Astrocyte of the cerebellum (primary cell): Measurements from ENCODE around the gene P3R3URF.

Source experiments
- DNase-seq: peaks from one replicate; pipeline ENCODE4 v3.0.0-alpha.2; 2011; ENCODE audit warnings: low read depth
- H3K4me3 ChIP-seq: 2 replicates; pipeline ENCODE4 v1.5.1; 2011; ENCODE audit warnings: mild to moderate bottlenecking, low read depth, low read length, moderate library complexity
- in situ Hi-C: cut with HindIII; loops from 2 replicates; pipeline ENCODE4 v1.10.0; 2017; ENCODE audit warnings: low sequenced_read_pairs
- TF ChIP-seq, protein P1 (sequence below): IDR thresholded peaks from 2 replicates; pipeline ENCODE4 v1.5.1; 2012; ENCODE audit warnings: low read length, low read depth, moderate library complexity, mild to moderate bottlenecking; ENCODE audit errors: missing control alignments

P3R3URF gene

DNA sequence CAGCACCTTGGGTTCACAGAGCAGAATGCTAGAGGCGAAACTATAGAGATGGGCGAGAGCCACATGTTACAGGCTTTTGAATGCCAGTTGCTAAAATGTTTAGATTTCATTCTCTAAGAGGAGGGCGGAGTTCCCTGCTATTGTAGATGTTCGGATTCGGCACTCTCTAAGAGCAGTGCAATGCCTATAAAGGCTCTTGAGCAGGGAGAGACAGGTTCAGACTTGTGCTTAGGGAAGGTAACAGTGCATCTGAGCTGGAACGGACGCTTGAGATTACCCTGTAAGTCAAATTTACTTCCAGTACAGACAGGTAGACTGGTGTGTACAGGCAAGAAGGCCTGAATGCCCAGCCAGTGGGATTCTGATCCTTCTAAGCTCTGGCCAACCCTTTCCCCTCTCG lies 42.2 kb upstream of the P3R3URF start:
- in situ Hi-C loops = no loop called here
- TF ChIP-seq, protein P1, sequence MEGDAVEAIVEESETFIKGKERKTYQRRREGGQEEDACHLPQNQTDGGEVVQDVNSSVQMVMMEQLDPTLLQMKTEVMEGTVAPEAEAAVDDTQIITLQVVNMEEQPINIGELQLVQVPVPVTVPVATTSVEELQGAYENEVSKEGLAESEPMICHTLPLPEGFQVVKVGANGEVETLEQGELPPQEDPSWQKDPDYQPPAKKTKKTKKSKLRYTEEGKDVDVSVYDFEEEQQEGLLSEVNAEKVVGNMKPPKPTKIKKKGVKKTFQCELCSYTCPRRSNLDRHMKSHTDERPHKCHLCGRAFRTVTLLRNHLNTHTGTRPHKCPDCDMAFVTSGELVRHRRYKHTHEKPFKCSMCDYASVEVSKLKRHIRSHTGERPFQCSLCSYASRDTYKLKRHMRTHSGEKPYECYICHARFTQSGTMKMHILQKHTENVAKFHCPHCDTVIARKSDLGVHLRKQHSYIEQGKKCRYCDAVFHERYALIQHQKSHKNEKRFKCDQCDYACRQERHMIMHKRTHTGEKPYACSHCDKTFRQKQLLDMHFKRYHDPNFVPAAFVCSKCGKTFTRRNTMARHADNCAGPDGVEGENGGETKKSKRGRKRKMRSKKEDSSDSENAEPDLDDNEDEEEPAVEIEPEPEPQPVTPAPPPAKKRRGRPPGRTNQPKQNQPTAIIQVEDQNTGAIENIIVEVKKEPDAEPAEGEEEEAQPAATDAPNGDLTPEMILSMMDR = no peak
- no peak for DNase-seq
- H3K4me3 ChIP-seq = no peak overlapping the region

DNA sequence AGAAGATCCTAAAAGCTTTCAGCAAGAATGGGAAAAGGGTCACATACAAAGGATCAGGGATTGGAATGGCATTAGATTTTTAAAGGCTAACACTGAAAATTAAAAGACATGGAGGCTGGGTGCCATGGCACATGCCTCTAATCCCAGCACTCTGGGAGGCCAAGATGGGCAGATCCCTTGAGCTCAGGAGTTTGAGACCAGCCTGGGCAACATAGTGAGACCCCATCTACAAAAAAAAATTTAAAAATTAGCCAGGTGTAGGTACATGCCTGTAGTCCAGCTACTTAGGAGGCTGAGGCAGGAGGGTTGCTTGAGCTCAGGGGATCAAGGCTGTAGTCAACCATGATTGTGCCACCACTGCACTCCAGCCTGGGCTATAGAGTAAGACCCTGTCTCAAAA lies 39.2 kb upstream of the P3R3URF start:
- in situ Hi-C loops = no loop called here
- H3K4me3 ChIP-seq = no peak overlapping the region
- TF ChIP-seq, protein P1 = no peak
- no peak for DNase-seq

DNA sequence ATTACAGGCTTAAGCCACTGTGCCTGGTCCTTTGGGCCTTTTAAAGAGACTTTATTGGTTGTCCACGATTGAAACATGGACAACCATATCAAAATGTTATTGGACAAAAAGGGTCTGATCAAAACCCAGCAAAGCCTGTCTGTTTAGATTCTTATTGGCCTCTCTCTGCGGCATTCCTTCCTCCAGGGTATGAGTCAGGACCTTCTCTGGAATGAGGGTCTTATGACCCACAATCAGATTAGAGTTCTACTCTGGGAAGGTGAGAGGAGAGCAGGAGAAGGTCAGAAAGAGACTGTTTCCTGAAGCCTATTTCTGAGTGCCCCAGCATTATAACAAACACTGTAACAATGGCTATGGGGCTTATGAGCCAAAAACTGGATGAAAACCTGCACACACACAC lies 34.8 kb upstream of the P3R3URF start:
- TF ChIP-seq, protein P1 = no peak
- no peak for DNase-seq
- in situ Hi-C loops = no loop called here
- H3K4me3 ChIP-seq = no peak overlapping the region

DNA sequence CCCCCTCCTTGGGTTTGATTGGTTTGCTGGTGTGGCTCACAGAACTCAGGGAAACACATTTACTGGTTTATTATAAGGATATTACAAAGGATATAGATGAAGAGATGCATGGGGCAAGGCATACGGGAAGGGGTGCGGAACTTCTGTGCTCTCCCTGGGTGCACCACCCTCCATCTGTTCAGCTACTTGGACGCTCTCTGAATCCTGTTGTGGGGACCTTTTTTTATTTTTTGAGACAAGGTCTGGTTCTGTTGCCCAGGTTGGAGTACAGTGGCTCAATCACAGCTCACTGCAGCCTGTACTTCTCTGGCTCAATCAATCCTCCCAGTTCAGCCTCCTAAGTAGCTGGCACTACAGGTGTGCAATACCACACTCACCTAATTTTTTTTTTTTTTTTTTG lies 34.3 kb upstream of the P3R3URF start:
- TF ChIP-seq, protein P1 = no peak
- no peak for DNase-seq
- H3K4me3 ChIP-seq = no peak overlapping the region
- in situ Hi-C loops = no loop called here

DNA sequence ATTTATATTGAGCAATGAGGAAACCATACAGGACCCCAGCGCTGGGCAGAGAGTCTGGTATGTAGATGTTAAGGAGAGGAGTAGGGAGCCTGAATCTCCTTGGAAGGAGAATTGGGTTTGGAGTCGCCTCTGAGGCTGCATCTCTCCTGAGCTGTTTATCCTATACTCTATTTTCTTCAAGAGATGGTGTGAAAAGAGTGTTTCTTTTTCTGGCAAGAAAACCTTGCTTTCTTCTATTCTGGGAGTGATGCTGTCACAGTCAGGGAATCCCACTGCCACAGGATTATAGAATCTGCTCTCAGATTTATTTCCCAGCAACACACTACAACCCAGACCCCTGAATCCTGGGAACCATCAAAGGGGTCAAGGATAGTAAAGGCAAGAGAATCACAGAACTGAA lies 30.1 kb upstream of the P3R3URF start:
- DNase-seq = no peak
- TF ChIP-seq, protein P1 = no peak
- no peak overlapping the region for H3K4me3 ChIP-seq
- in situ Hi-C loops = no loop called here

DNA sequence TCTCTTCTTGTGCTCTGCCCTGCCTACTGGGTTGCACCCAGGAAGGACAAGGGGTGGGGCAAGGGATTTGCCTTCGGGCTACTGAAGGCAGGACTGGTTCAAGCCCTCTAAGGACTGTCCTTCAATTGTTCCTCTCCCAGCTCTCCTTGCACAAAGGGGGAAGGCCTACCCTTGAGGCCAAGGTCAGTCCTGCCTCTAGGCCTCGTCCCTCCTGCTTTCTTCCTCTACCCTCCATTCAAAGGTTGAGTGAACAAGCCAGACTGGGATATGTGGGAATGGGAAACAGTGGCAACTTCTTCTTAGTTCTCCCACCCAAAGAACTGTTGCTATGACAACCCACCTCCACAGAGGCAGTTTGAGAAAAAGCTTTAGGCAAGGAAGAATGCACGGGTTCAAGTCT lies 29.5 kb upstream of the P3R3URF start:
- DNase-seq = no peak
- TF ChIP-seq, protein P1 = no peak
- in situ Hi-C loops = no loop called here
- H3K4me3 ChIP-seq = no peak overlapping the region

DNA sequence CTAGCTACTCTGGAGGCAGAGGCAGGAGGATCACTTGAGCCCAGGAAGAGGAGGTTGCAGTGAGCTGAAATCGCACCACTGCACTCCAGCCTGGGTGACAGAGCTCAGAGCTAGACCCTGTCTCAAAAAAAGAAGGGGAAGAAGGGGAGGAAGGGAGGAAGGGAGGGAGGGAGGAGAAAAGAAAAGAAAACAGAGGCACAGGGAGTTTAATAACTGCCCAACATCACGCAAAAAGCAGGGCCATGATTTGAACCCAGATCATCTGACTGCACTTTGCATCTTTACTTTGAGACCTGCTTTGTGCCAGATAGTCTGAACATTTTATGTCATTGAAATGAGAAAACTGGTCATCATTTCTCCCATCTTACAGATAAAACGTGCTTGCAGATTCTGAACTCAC lies 28.9 kb upstream of the P3R3URF start:
- no peak overlapping the region for H3K4me3 ChIP-seq
- TF ChIP-seq, protein P1 = no peak

More for the DNA sequence above, 28.9 kb upstream of the P3R3URF start:
- in situ Hi-C loops = no loop called here
- DNase-seq = no peak
